HG03354 (cell line): ENCODE results near the gene OBP2A.
"Not testable (repeated sequence)": the region's sequence is repeated elsewhere in the genome, so short reads cannot be mapped to it uniquely, and the experiment has no call there.

Experiments used
- ATAC-seq: cut with Tn5 transposase; IDR thresholded peaks from one replicate; pipeline ENCODE4 v1.9.1; 2021; ENCODE audit warnings: mild to moderate bottlenecking; ENCODE audit not compliant: unreplicated experiment, poor library complexity, severe bottlenecking

OBP2A gene

DNA sequence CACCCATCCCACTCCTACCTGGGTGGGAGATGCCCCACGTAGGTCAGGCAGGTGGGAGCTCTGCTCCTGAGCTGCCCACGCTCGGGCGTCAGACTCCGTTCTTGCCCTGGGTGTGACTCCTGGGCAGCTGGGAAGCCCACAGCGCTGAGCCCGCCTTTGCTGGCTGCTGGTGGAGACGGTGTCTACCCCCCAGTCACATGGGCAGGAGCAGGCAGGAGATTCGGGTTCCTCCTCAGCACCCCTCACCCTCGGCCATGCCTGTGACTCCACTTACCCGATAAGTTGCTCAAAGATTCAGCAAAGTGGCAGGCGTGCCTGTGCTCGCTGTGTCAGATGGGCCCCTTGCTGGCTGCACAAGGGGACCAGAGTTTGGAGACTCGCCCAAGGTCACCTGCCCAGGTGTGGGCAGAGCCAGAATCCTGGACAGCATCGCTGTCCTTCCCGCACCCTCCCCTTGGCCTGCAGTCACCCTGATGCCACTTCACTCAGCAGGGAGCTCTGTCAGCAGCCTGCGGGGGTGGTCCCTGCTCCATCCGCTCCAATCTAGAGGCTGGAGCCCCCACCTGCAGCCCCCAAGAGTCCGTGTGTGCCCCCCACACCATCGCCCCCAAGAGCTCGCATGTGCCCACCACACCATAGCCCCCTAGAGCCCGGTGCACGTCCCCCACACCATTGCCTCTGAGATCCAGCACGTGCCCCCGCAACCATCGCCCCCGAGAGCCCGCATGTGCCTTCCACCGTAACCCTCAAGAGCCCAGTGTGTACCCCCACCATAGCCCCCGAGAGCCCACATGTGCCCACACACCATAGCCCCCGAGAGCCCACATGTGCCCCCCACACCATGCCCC is 20.5 kb upstream of the OBP2A start:
- ATAC-seq = no peak

DNA sequence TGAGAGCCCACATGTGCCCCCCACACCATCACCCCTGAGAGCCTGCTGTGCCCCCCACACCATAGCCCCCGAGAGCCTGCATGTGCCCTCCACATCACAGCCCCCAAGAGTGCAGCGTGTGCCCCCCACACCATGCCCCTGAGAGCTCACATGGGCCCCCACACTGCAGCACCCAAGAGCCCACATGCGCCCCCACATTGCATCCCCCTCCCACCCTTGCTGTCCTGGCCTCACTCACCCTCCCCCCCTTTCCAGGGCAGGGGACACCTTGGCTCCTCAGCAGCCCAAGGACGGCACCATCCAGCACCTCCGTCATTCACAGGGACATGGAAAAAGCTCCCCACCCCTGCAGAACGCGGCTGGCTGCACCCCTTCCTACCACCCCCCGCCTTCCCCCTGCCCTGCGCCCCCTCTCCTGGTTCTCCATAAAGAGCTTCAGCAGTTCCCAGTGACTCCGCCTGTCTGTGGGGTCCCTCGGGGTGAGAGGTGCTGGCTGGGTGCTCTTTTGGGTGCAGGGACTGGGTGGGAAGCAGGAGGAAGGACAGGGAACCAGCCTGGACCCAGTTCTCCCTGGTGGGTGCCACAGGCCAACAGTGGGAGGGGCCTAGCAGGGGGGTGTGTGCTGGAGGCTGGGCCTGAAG is 19.7 kb upstream of the OBP2A start:
- no peak for ATAC-seq

DNA sequence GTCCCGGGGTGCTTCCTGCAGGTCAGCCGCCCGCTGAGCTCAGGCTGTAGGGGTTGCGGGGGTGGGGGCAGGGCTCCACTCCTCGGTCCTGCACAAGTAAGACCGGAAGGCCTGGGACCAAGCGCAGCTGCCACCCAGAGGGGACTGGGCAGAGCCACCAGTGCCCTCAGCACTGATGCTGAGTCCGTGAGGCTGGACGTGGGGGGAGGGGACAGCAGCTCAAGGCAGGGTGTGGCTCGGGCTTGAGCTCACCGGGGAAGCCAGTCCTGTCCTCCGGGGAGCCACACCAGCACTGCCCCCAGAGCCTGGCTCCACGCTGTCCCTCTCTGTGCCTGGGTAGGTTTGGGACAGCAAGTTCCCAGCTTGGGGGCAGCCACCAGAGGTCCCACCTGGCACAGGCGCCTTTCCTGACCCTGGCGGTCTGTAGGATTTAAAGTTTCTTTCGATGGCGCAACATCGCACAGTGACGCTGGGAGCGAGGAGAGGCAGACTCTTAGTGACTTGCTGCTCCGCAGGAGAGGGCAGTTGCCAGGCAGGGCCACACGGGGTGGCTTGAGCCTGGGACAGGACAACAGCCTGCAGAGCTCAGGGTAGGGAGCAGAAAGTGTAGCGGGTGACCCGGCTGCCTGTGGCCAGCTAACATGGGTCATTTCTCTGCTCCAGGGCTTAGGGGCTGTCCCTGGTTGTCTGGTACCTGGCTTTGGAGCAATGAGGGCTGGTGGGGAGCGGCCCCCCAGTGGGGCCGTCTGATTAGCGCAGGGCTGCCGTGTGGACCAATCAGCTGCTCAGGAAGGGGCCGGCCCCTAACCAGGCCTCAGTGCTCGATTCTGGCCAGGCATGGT is 19.0 kb upstream of the OBP2A start:
- ATAC-seq = no peak

DNA sequence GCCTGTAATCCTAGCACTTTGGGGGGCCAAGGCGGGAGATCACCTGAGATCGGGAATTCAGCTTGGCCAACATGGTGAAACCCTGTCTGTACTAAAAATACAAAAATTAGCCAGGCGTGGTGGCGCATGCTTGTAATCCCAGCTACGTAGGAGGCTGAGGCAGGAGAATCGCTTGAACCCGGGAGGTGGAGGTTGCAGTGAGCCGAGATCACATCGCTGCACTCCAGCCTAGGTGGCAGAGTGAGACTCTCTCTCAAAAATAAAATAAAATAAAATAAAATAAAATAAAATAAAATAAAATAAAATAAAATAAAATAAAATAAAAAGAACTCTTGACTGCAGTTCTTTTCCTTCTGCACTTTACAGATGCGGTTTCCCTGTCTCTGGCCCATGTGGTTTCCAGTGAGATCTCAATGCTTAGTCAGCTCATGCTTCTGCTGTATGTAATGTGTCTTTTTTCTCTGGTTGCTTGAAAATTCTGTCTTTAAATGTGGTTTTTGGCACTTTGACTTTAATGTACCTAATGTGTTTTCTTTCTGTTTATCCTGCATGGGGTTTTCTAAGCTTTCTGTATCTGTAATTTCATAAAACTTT is 17.0 kb upstream of the OBP2A start:
- not testable (repeated sequence) for ATAC-seq

DNA sequence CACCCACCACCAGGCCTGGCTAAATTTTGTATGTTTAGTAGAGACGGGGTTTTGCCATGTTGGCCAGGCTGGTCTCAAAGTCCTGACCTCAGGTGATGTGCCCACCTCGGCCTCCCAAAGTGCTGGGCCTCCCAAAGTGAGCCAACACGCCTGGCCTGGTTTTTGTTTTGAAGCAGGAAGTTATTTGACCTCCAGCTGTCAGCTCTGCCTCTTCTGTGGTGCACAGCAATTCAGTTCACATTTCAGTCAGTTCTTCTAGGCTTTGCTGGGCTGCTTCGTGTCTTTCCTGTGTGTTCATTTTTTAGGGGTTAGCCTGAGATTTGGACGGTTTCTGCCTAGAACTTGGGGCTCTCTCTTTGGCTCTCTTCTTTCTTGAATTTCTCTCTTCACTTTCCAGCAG is 15.8 kb upstream of the OBP2A start:
- ATAC-seq = no peak

DNA sequence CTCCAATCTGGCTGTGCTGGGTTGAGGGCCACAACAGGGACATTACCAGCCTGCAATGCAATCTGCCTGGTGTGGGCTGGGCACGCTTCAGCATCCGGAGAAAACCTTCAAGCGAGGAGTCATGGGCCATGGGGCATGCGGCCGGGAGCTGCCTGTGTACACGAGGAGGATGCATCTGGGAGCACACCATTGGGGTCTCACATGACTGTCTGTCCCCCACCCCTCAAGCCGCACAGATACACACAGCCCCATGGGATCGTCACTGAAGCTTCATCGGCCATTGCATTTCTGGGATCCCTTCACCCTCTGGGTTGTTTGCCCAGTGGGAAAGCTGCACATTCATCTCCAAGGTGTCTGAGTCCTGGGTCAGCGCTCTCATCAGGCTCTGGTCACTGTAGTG is 14.8 kb upstream of the OBP2A start:
- no peak for ATAC-seq

DNA sequence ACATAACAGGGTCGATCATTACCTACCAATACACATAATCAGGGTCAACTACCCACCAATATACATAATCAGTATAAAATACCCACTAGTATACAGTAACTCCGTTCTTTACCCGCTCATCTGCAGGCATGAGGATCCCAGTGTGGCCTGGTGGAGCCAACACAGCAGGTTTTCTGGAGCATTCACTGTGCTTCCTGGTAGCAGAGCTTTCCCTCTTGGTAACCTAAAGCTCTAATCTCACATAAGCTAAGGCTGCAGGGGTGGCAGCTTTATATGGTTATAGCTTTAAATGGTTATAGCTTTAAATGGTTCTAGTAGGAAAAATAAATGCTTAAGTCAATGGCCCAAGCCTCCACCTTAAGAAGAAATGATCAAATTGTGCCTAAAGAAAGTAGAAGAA is 12.8 kb upstream of the OBP2A start:
- no peak for ATAC-seq

DNA sequence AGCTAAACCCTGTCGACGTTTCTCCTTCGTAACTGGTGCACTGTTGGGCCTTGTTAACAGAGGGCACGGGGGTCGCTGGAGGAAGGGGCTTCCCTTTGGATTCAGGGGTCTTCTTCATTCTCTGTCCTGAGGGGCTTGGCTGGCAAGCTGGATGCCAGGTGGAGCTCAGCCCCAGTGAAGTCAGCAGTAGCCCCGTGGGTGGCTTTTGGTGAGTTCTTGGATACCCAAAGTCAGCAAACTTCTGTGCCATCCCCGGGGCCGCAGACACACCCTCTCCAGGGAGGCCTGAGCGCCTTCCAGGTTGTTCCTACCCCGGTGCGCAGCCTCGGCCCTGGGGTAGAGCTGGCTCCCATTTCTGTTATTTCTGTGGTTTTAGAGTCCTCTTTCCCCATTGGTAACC is 12.3 kb upstream of the OBP2A start:
- ATAC-seq = no peak

DNA sequence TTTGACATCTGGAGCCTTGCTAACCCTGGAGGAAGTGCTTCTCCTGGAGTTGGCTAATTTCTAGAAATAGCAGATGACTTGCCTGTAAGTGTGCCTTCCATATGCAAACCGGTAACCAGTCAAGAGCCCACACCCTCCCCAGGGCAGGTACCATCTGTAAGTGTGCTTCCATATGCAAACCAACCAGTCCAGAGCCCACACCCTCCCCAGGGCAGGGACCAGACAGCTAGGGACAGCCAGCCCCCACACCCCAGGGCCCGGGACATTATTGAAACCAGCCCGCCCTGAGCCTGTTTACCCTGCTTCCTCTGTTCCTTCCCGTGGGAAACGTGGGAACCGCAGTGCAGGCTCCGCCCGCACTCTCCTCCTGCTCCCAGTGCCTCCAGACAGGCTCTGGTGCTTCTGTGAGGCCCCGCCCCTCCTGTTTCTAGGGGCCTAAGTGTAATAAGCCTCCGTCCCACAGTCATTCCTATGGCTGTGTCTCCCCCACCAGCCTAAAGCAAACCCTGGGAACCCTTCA is 11.7 kb upstream of the OBP2A start:
- ATAC-seq = not testable (repeated sequence)

DNA sequence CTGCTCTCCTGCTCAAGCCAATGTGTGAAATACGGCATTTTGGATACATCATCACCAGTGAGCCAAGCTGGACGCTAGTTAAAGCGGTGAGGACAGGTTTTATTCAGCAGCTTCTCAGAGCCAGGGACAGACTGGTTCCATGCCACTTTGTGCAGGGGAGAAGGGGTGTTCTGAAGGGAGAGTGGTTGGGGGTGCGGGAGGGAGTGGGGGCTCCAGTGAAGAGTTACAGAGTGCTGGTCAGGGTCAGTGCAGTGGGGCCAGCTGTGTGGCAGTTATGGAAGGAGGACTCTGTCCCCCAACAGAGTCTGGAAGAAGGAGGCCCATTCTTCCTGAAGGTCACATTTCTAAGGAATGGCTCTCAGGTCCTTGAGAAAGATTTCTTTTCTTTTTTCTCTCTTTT is 11.1 kb upstream of the OBP2A start:
- not testable (repeated sequence) for ATAC-seq

DNA sequence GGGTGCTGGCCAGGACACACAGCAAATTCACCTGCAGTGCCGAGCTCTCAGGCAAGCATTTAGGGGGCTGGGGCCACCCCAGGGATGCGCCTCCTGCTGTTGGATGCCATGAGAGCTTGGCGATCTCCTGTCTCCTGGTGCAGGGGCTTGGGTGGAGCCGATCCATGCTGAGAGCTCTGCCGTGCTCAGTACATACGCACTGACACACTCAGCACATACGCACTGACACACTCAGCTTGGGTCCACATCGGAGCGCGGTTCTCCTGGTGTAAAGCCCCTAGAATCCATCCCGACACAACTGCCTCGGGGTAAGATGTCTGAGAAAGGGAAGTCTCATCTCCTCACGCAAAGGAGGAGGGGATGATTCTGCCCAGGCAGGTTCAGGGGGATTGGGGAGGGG is 10.3 kb upstream of the OBP2A start:
- not testable (repeated sequence) for ATAC-seq

DNA sequence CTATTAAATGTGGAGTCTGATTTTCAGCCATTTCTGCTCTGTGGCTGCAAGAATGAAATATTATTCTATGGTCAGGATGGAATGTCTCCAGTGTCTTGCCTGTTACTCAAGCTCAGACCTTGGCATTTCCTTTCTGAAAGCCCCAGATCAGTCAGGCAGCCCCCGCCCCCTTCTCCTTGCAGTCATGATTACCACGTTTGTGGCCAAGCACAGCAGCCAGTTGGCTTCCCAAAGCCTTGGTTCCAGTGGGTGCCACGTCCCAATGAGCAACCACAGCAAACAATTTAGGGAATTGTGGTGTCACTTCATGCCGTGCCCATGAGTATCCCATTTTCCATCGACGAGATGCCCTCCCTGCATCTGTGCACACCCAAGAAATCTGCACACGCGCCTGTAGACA is 9.7 kb upstream of the OBP2A start:
- no peak for ATAC-seq

DNA sequence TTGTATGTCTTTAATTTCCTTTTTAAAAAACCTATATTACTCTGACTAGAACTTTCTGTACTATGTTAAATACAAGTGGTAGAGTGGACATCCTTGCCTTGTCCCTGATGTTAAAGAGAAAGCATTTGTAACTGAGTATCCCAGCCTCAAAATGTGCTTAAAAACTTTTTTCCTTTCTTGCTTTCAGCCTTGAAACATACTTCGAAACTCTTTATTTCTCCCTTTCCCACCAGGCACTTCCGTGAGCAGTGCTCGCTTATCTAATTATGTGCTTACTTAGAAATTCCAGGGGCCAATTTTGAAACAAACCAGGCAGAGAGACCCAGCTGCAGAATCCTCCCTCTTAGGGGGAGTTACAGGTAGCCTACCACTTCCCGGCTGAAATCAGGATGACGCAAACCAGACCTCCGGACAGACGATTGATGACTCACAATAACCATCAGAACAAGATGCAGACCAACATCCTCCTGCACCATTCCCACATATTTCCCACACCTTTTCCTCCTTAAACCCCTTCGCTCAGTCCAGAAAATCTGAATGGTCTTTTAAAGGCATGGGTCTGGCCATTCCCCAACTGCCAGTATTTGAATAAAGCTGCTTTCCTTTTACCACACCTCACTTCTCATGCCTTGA is 2.5 kb upstream of the OBP2A start:
- ATAC-seq = not testable (repeated sequence)

DNA sequence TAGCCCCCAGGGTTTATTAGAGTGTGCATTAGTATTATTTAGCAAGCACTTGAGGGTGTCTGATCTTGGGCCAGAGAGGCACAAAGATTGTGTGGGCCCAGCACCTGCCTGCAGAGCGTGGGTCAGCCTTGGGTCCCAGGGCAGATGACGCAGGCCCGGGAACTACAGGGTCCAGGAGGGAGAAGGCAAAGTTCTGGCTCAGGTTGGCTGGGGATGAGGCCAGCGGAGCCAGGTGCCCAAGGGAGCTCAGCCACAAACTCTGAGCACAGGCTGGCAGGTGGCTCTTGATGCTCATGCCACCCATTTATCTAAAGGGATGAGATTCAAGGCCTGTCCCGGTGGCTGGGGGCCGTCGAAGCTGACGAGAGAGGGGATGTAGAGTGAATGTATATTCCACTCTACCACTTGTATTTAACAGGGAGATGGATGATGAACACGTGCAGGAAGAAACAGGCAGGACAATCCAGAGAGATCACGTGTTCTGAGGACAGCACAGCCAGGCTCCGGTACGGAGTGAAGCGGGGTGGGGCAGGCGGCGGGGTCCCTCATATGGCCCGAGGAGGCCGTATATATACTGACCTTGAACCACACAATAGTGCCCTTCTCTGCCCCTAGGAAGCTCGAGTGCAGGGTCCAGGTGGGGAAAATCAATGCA is 818 bp upstream of the OBP2A start:
- ATAC-seq = no peak

DNA sequence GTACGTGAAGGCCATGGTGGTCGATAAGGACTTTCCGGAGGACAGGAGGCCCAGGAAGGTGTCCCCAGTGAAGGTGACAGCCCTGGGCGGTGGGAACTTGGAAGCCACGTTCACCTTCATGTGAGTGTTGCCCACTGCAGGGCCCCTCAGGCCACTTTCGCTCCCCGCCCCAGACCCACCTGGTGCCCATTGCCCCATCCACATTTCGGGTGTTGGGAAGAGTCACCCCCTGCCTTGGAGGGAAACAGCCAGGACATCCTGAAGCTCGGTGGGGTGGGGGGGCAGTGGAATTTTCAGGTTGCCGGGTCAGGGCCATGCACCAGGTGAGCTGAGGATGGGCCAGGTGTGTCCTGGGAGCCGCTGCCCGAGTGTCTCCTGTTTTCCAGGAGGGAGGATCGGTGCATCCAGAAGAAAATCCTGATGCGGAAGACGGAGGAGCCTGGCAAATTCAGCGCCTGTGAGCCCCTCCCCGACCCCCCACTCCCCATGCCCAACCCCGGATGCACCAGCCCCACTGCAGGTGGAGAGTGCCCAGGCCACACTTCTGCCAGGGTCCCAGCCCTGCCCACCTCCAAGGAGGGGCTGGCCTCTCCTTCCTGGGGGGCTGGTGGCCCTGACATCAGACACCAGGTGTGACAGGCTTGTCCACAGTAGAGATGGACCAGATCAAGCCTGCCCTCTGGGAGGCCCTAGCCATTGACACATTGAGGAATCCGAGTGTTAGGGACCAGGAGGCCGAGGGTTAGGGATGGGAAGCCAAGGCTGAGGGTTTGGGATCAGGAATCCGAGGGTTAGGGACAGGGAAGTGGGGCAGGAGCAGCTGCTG is 1.1 kb downstream of the OBP2A start:
- not testable (repeated sequence) for ATAC-seq

DNA sequence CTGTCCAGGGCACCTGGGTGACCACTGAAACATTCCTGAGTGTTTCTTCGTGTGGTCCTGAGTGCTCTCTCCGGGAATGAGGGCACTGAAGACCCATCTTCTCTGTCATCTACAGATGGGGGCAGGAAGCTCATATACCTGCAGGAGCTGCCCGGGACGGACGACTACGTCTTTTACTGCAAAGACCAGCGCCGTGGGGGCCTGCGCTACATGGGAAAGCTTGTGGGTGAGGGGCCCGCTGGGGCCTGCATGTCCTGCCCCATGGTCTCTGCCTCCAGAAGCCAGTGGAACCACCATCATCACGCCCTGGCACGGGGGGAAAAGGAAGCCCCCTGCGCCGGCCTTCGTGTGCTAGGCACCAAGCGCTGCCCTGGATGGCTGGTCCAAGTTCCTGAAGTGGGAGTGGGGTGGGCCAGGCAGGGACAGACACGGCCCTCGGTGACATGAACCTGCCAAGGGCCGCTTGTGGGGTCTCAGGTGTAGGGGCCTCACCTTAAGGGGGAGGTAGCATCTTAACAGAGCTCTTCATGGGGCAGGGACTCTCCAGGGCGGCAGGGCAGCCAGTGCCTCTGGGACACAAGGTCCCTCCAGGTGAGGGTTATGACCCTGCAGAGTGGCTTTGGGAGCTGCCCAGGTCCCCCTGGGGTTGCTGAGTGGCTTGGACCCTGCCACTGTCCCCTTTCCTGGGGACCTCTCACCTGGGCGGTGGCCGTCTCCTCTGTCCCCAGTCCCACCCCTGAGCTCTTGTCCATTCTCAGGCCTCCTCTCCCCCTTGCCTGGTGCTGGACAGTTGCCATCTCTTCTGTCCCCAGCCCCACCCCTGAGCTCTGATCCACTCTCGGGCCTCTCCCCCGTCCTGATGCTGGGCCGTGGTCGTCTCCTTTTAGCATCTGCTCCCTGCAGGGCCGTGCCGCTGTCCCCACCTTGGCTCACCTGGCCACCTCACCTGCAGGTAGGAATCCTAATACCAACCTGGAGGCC is 2.1 kb downstream of the OBP2A start:
- ATAC-seq = no peak
